Measurements from ENCODE around the gene SHMT2. TPM values are rescaled to one million over a fixed set of nuclear protein-coding genes. Genes with fewer than 3 reads are reported as not detected.

Gene SHMT2
- total RNA-seq, 2 donors from 2014 or later: 47.7 to 77.5 TPM

DNA sequence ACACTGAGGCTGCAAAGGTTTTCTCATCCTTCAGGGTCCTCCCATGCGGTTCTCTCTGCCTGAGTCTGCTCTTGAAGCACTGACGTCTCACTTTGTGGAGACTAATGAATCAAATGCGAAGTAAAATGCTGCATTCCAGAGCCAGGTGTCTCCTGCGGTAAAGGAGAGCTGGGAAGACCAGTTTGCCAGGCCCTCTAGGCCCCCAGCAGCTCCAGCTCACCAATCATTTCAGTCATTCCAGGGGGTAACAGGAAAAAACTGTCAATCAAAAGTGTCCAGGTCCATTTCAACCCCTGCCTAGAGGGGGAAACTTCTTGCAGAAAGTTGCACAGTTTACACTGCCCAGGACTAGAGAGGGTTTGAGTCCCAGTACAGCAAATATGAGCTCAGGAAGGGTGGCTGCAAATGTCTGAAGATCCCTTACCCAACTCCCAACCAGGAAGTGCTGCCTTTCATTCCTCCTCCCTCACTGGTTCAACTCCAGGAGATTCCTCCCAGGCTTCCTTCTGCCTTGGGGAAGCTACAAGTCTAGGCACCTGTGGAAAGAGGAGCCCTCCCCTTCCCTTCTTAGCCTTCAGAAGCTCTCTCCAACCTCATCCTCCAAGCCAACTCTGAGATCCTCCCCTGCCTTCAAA lies 15.6 kb upstream of the SHMT2 start:
- no peaks in the 10 kb centered on the region for H3K36me3 ChIP-seq (replicated peaks in 1 of 2; ENCODE audit: insufficient read depth in 1 of 2, low read depth in 2 of 2)
- peaks cover 0 to 19% of the 10 kb centered on the region in 2 donors for H3K27me3 ChIP-seq
- H3K4me3 ChIP-seq: no peak overlapping the region
- TF ChIP-seq, protein P1, sequence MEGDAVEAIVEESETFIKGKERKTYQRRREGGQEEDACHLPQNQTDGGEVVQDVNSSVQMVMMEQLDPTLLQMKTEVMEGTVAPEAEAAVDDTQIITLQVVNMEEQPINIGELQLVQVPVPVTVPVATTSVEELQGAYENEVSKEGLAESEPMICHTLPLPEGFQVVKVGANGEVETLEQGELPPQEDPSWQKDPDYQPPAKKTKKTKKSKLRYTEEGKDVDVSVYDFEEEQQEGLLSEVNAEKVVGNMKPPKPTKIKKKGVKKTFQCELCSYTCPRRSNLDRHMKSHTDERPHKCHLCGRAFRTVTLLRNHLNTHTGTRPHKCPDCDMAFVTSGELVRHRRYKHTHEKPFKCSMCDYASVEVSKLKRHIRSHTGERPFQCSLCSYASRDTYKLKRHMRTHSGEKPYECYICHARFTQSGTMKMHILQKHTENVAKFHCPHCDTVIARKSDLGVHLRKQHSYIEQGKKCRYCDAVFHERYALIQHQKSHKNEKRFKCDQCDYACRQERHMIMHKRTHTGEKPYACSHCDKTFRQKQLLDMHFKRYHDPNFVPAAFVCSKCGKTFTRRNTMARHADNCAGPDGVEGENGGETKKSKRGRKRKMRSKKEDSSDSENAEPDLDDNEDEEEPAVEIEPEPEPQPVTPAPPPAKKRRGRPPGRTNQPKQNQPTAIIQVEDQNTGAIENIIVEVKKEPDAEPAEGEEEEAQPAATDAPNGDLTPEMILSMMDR (IDR thresholded peaks at IDR 0.05): no peak
- no peak for TF ChIP-seq POLR2A (IDR thresholded peaks at IDR 0.05)
- 20 to 22% methylated on average over 3 to 4 of the region's 4 CpGs for WGBS, 2 donors
- H3K27ac ChIP-seq: peak overlapping the region in 1 of 4 donors; percentile 54
- H3K9me3 ChIP-seq: no peaks in the 10 kb centered on the region
- intact Hi-C loops (cut with DNase I): loop anchor here (2.0 kb wide), 1 partner anchor 31 kb away; no protein-coding TSS in a partner anchor
- ATAC-seq (peak; percentile 2), DNase-seq (no peak)
- peaks cover 41% of the 10 kb centered on the region for H3K4me1 ChIP-seq

DNA sequence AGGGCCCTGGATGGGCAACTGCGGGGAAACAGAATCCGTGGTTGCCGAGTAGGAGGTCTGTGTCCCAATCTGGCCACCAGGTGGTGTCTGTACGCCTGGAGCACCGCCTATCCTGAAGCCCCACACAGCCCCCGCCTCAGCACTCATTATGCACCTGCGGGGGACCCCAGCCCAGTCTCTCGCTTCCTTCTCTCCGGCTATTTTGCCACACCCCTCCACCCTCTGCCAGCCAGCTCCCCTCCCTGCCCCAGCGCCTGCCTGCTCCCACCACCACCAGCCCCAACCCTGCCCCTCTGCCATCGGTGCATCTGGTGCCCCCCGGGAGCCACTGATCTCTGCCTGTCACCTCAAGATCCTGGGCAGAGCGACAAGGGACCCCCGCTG lies 15.1 kb upstream of the SHMT2 start:
- 1 to 2% methylated on average over 13 to 14 of the region's 14 CpGs for WGBS, 2 donors
- ATAC-seq: peak; percentile 61
- Histone ChIP-seq H3K4me3 (no peak overlapping the region), H3K27me3 (peaks cover 0 to 23% of the 10 kb centered on the region in 2 donors), H3K4me1 (peaks cover 41% of the 10 kb centered on the region), H3K36me3 (replicated peaks in 1 of 2; ENCODE audit: insufficient read depth in 1 of 2, low read depth in 2 of 2) (no peaks in the 10 kb centered on the region), H3K27ac (peak overlapping the region in 1 of 4 donors; percentile 54), H3K9me3 (no peaks in the 10 kb centered on the region)
- intact Hi-C loops (cut with DNase I): no loop called here
- DNase-seq: peak; percentile 66 to 75 (median 70)
- TF ChIP-seq, protein P1 (IDR thresholded peaks at IDR 0.05): peak; percentile 51 to 80 (median 65)
- TF ChIP-seq POLR2A (IDR thresholded peaks at IDR 0.05): no peak

DNA sequence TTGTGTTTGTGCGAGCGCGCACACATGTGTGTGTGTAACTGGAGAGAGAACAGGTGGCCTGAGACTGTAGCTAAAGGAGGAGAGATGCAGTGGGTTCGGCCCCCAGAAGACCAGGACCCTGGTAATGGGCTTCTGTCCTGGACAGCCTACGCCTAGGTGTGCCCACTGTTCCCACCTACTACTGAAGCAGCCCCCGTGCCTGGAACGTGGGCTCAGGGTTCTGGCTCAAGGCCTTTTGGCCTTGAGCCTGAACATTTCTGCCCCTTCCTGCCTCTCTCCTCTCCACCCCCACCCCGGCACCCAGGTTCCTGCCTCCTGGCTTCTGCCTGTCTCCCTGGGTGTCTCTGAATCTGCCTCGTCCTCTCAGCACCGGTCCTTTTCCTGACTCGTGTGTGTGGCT lies 14.4 kb upstream of the SHMT2 start:
- H3K27me3 ChIP-seq: peaks cover 0 to 25% of the 10 kb centered on the region in 2 donors
- peaks cover 41% of the 10 kb centered on the region for H3K4me1 ChIP-seq
- no peak for TF ChIP-seq POLR2A (IDR thresholded peaks at IDR 0.05)
- TF ChIP-seq, protein P1 (IDR thresholded peaks at IDR 0.05): no peak

DNA sequence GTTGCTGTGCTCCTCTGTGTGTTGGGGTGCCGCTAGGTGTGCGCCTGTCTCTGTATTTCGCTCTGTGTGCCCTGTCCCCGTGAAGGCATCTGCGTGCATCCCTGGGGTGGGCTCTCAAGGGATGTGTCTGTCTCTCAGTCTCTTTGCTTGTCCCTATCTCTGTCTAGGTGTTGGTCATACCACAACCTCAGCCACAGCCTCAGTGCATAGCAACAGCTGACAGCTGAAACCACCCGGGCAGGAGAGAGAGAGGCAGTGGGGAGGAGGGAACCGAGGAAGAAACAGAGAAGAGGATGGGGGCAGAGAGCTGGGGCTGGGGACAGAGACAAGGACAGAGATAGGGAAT lies 13.9 kb upstream of the SHMT2 start:
- DNase-seq (no peak), ATAC-seq (no peak)
- TF ChIP-seq, protein P1 (IDR thresholded peaks at IDR 0.05): no peak
- no peak for TF ChIP-seq POLR2A (IDR thresholded peaks at IDR 0.05)
- intact Hi-C loops (cut with DNase I): no loop called here
- 8 to 22% methylated on average over 4 to 7 of the region's 7 CpGs for WGBS, 2 donors
- H3K4me1 ChIP-seq: peaks cover 41% of the 10 kb centered on the region
- no peak overlapping the region for H3K4me3 ChIP-seq
- no peak overlapping the region for H3K27ac ChIP-seq
- H3K36me3 ChIP-seq (replicated peaks in 1 of 2; ENCODE audit: insufficient read depth in 1 of 2, low read depth in 2 of 2): no peaks in the 10 kb centered on the region
- H3K9me3 ChIP-seq: no peaks in the 10 kb centered on the region
- H3K27me3 ChIP-seq: peaks cover 0 to 25% of the 10 kb centered on the region in 2 donors

More for the DNA sequence above, 14.4 kb upstream of the SHMT2 start:
- ATAC-seq (no peak), DNase-seq (no peak)
- Histone ChIP-seq H3K27ac (no peak overlapping the region), H3K36me3 (replicated peaks in 1 of 2; ENCODE audit: insufficient read depth in 1 of 2, low read depth in 2 of 2) (no peaks in the 10 kb centered on the region), H3K4me3 (no peak overlapping the region), H3K9me3 (no peaks in the 10 kb centered on the region)
- 26 to 29% methylated on average over 11 of the region's 11 CpGs for WGBS, 2 donors
- intact Hi-C loops (cut with DNase I): no loop called here
